ENCODE results near the gene MAP6. TPM values are rescaled to one million over a fixed set of nuclear protein-coding genes. Genes with fewer than 3 reads are reported as not detected.
A peak's percentile ranks its signal among the peaks of the same experiment; 100 is the strongest.

MAP6 gene
- total and polyA plus RNA-seq, 2 experiments from 2014 or later, result 0.31 to 1.2 TPM

DNA sequence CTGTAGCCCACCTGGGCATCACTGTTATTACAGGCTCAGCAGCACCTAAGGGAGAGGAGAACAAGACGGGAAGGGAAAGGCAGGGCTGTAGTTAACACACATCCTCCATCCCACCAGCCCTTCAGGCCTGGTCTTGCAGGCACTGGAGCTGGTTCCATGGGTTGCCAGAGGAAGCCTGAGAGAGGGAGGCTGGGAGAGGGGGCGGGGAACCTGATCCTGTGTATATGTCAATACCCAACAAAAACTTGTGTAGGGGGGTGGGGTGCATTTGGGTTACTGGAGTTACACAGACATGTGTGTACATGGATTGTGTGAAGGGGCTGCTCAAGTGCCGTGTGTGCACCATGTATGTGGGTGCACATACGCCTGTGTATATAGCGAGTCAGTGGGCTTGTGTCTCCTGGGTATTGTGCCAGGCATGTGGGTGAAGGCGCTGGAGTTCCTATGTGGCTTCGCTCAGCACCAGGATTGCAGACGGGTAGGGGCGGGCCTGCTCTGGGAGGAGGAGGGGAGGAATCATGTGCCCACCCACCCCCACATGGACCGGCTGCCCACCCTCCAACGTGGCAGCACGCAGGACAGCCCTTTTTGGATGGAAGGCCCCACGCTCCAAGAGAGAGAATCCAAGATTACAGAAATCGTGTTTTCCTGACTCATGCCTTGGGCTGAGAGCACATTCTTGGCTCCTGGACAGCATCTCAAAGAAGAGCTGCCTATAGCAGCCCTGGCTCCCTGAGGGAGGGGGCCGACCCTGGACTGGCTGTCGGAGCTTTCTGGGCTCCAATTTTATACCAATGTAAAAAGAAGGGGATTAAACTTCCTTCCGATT, 111.0 kb downstream of the MAP6 start:
- DNase-seq (ENCODE audit: low spot score), result no peak
- H3K36me3 ChIP-seq (ENCODE audit: insufficient read depth), result no peaks in the 10 kb centered on the region
- H3K27ac Mint-ChIP-seq, result peak overlapping the region; percentile 84
- H3K4me3 Mint-ChIP-seq, result no peak overlapping the region; the same call in 2 of the 3 replicates
- H3K27me3 ChIP-seq (ENCODE audit: insufficient read depth), result no peaks in the 10 kb centered on the region
- H3K4me3 ChIP-seq, result no peak overlapping the region
- H4K20me1 ChIP-seq (replicated peaks; ENCODE audit: insufficient read depth), result no peaks in the 10 kb centered on the region
- H3F3A ChIP-seq (replicated peaks; ENCODE audit: low read depth), result peaks cover 17% of the 10 kb centered on the region
- ATAC-seq, result no peak
- H3K4me1 ChIP-seq (ENCODE audit: insufficient read depth), result peaks cover 52% of the 10 kb centered on the region
- peaks cover 17% of the 10 kb centered on the region for H3K79me2 ChIP-seq (replicated peaks; ENCODE audit: insufficient read depth)
- peak overlapping the region; percentile 69 for H2AFZ ChIP-seq
- H3K27ac ChIP-seq (ENCODE audit: low read depth), result peak overlapping the region; percentile 26; the same call in 1 of the 2 replicates
- H3K4me1 Mint-ChIP-seq, result peaks cover 70% of the 10 kb centered on the region
- H3K27me3 Mint-ChIP-seq (ENCODE audit: insufficient read depth, low read depth, poor library complexity), result peaks cover 23% of the 10 kb centered on the region
- H3K36me3 Mint-ChIP-seq (ENCODE audit: low read depth), result peaks cover 8% of the 10 kb centered on the region; the same call in 2 of the 3 replicates
- no peaks in the 10 kb centered on the region for H3K9me2 ChIP-seq (ENCODE audit: insufficient read depth)
- TF ChIP-seq ZNF462 (CRISPR knock-in tag; IDR thresholded peaks at IDR 0.05), result no peak
- TF ChIP-seq, protein P1, sequence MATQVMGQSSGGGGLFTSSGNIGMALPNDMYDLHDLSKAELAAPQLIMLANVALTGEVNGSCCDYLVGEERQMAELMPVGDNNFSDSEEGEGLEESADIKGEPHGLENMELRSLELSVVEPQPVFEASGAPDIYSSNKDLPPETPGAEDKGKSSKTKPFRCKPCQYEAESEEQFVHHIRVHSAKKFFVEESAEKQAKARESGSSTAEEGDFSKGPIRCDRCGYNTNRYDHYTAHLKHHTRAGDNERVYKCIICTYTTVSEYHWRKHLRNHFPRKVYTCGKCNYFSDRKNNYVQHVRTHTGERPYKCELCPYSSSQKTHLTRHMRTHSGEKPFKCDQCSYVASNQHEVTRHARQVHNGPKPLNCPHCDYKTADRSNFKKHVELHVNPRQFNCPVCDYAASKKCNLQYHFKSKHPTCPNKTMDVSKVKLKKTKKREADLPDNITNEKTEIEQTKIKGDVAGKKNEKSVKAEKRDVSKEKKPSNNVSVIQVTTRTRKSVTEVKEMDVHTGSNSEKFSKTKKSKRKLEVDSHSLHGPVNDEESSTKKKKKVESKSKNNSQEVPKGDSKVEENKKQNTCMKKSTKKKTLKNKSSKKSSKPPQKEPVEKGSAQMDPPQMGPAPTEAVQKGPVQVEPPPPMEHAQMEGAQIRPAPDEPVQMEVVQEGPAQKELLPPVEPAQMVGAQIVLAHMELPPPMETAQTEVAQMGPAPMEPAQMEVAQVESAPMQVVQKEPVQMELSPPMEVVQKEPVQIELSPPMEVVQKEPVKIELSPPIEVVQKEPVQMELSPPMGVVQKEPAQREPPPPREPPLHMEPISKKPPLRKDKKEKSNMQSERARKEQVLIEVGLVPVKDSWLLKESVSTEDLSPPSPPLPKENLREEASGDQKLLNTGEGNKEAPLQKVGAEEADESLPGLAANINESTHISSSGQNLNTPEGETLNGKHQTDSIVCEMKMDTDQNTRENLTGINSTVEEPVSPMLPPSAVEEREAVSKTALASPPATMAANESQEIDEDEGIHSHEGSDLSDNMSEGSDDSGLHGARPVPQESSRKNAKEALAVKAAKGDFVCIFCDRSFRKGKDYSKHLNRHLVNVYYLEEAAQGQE (IDR thresholded peaks at IDR 0.05; ENCODE audit: unreplicated experiment), result no peak
- no peak for TF ChIP-seq POLR2AphosphoS5 (IDR thresholded peaks at IDR 0.05; ENCODE audit: low read depth)
- no peak for TF ChIP-seq CTCF (conservative IDR thresholded peaks at IDR 0.05; ENCODE audit: low read depth in 2 of 2)
- no peak for TF ChIP-seq ETS1 (IDR thresholded peaks at IDR 0.05)
- no peak for TF ChIP-seq ZNF114 (CRISPR knock-in tag; IDR thresholded peaks at IDR 0.05)
- TF ChIP-seq CREB1 (CRISPR knock-in tag; IDR thresholded peaks at IDR 0.05; ENCODE audit: low read depth), result no peak
- no peak for TF ChIP-seq EZH2 (IDR thresholded peaks at IDR 0.05; ENCODE audit: low read depth, unreplicated experiment)
- no peak for TF ChIP-seq STAT1 (IDR thresholded peaks at IDR 0.05; ENCODE audit: unreplicated experiment)
- TF ChIP-seq JUNB (IDR thresholded peaks at IDR 0.05; ENCODE audit: unreplicated experiment), result no peak
- TF ChIP-seq ZNF331 (CRISPR knock-in tag; IDR thresholded peaks at IDR 0.05; ENCODE audit: low read depth), result no peak
- TF ChIP-seq NANOG (IDR thresholded peaks at IDR 0.05; ENCODE audit: borderline replicate concordance), result no peak
- TF ChIP-seq EZH2phosphoT487 (IDR thresholded peaks at IDR 0.05; ENCODE audit: unreplicated experiment), result no peak
- no peak overlapping the region; the same call in 1 of the 2 replicates for H3K4me2 ChIP-seq
- H3K9me3 Mint-ChIP-seq, result no peaks in the 10 kb centered on the region
